HepG2 (cell line): Measurements from ENCODE around the gene SH3PXD2A. TPM values are rescaled to one million over a fixed set of nuclear protein-coding genes. Genes with fewer than 3 reads are reported as not detected.

ENCODE experiments used
- ATAC-seq: fragments of 200-7000 bp; cut with Tn5 transposase; 3 replicates; pipeline ENCODE4 v1.9.1; 2020; ENCODE audit warnings: mild to moderate bottlenecking, moderate library complexity
- BruUV-seq: library from RNA; stranded (reverse); fragments of 400-500 nt; replicated peaks from 2 replicates; lab custom pipeline; 2021; lab: Mats Ljungman, UMichigan
- CTCF ChIA-PET: fragments of 300-600 bp; formaldehyde crosslinking; extraction: SDS; loops from one replicate; lab custom pipeline; 2021; ENCODE audit warnings: low total read pairs, inconsistent platforms, low intra/inter-chr PET ratio; lab: Yijun Ruan, JAX
- POLR2A ChIA-PET: fragments of 350-600 bp; sonication (Branson Sonifier 250); formaldehyde crosslinking; loops from one replicate; lab custom pipeline; 2020; ENCODE audit warnings: antibody characterized with exemption, inconsistent platforms; lab: Yijun Ruan, JAX
- DNase-seq: peaks from one replicate; pipeline ENCODE4 v3.0.0-alpha.2; 2015; ENCODE audit warnings: low spot score
- FAIRE-seq: peaks from 3 replicates; lab custom pipeline; 2011; peaks lifted over from hg19 to GRCh38; lab: Jason Lieb, UNC
- H2AFZ ChIP-seq: one replicate; pipeline ENCODE4 v1.6.1; 2011; ENCODE audit warnings: low read length, inconsistent platforms
- H3K27ac ChIP-seq: fragments of 300-600 bp; 3 replicates; pipeline ENCODE4 v1.8.0; 2011; ENCODE audit warnings: mixed run types, mild to moderate bottlenecking, mixed read lengths, low read length, inconsistent platforms; ENCODE audit not compliant: insufficient read depth; ENCODE audit errors: extremely low read length
- H3K27me3 ChIP-seq, 2 experiments: fragments of 200-600 bp in 1 of 2; 2 replicates in 1 of 2; 3 replicates in 1 of 2; pipeline versions ENCODE4 v1.6.0 to v1.8.0; 2011; ENCODE audit warnings: low read length in 2 of 2, mild to moderate bottlenecking in 2 of 2, moderate library complexity in 2 of 2, inconsistent platforms in 1 of 2; ENCODE audit not compliant: insufficient read depth in 2 of 2, control insufficient read depth in 1 of 2
- H3K36me3 ChIP-seq, 2 experiments: fragments of 200-600 bp in 1 of 2; replicated peaks in 1 of 2; 2 replicates in 1 of 2; 3 replicates in 1 of 2; pipeline versions ENCODE4 v1.5.1 to v1.8.0; 2011; ENCODE audit warnings: low read length in 2 of 2, inconsistent platforms in 1 of 2; ENCODE audit not compliant: insufficient read depth in 2 of 2, control insufficient read depth in 1 of 2
- H3K4me1 ChIP-seq: 2 replicates; pipeline ENCODE4 v1.5.1; 2012; ENCODE audit warnings: low read length, inconsistent platforms; ENCODE audit not compliant: insufficient read depth
- H3K4me2 ChIP-seq: 2 replicates; pipeline ENCODE4 v1.6.0; 2011; ENCODE audit warnings: low read depth, low read length, inconsistent platforms
- H3K4me3 ChIP-seq, 3 experiments: fragments of 200-600 bp in 1 of 3; sonication (generic), shearing (Covaris generic) in 1 of 3; replicated peaks in 1 of 3; 2 replicates each; pipeline ENCODE4 v1.5.1; 2011 to 2016; ENCODE audit warnings: low read length in 3 of 3, inconsistent platforms in 2 of 3, low read depth in 2 of 3, mild to moderate bottlenecking in 2 of 3, control low read depth in 1 of 3, mixed read lengths in 1 of 3; ENCODE audit not compliant: insufficient read depth in 1 of 3
- H3K79me2 ChIP-seq: one replicate; pipeline ENCODE4 v1.6.1; 2011; ENCODE audit warnings: low read length, inconsistent platforms; ENCODE audit not compliant: insufficient read depth
- H3K9ac ChIP-seq: 2 replicates; pipeline ENCODE4 v1.6.0; 2011; ENCODE audit warnings: mild to moderate bottlenecking, low read depth, low read length, inconsistent platforms; ENCODE audit not compliant: insufficient read depth
- H3K9me3 ChIP-seq: 2 replicates; pipeline ENCODE4 v1.5.1; 2012; ENCODE audit warnings: mild to moderate bottlenecking, low read length
- H4K20me1 ChIP-seq: 2 replicates; pipeline ENCODE4 v1.6.0; 2011; ENCODE audit warnings: inconsistent platforms, mild to moderate bottlenecking, low read length, moderate library complexity; ENCODE audit not compliant: insufficient read depth
- CC2D1A ChIP-seq: sonication (generic); formaldehyde crosslinking; IDR thresholded peaks from 2 replicates; pipeline ENCODE4 v1.8.1; 2023; ENCODE audit warnings: mild to moderate bottlenecking, missing genetic modification reagents
- DNMT1 ChIP-seq: sonication (generic); formaldehyde crosslinking; IDR thresholded peaks from 2 replicates; pipeline ENCODE4 v1.5.1; 2020; ENCODE audit warnings: mild to moderate bottlenecking, missing genetic modification reagents
- FOXO4 ChIP-seq: sonication (generic); formaldehyde crosslinking; conservative IDR thresholded peaks from 2 replicates; pipeline ENCODE4 v1.8.1; 2023; ENCODE audit warnings: missing genetic modification reagents
- NFYB ChIP-seq: sonication (generic); formaldehyde crosslinking; IDR thresholded peaks from 2 replicates; pipeline ENCODE4 v1.4.0; 2020; ENCODE audit warnings: missing genetic modification reagents
- NFYC ChIP-seq: IDR thresholded peaks from 2 replicates; pipeline ENCODE4 v1.6.1; 2016; ENCODE audit warnings: missing genetic modification reagents, missing compliant biosample characterization
- RBM22 ChIP-seq: fragments of 200-400 bp; formaldehyde crosslinking; optimal IDR thresholded peaks from 2 replicates; pipeline ENCODE3; 2017; ENCODE audit warnings: mild to moderate bottlenecking, low read length, moderate library complexity
- RFX1 ChIP-seq: fragments of 450-650 bp; IDR thresholded peaks from 2 replicates; pipeline ENCODE4 v1.6.1; 2017
- RFX5 ChIP-seq: IDR thresholded peaks from 2 replicates; pipeline ENCODE4 v1.6.1; 2011; ENCODE audit warnings: low read depth, low read length, improper control_type of control experiment
- RFXAP ChIP-seq: sonication (generic); formaldehyde crosslinking; IDR thresholded peaks from 2 replicates; pipeline ENCODE4 v1.4.0; 2020; ENCODE audit warnings: missing genetic modification reagents, borderline replicate concordance
- TCF7 ChIP-seq: sonication (generic); IDR thresholded peaks from 2 replicates; pipeline ENCODE4 v1.6.1; 2016; ENCODE audit warnings: antibody characterized with exemption, low read depth
- WGBS: methylation state at CpG from one replicate; pipeline ENCODE4 v1.1.6; 2017; ENCODE audit warnings: low lambda C conversion rate; 5-methylcytosine and 5-hydroxymethylcytosine counted together
- in situ Hi-C: cut with HindIII; loops from 2 replicates; pipeline ENCODE4 v1.10.0; 2017; ENCODE audit warnings: low pct_unique_long_range_greater_than_20kb; ENCODE audit not compliant: extremely low pct_ligation_motif_present
- intact Hi-C: fragments of 100-400 bp; cut with micrococcal nuclease; formaldehyde crosslinking; loops from one replicate; pipeline ENCODE4 v1.10.0; 2022; ENCODE audit not compliant: unreplicated experiment
- polyA plus RNA-seq, 8 experiments: library from polyadenylated mRNA; depleted of rRNA in 3 of 8; stranded (reverse) in 7 of 8; unstranded in 1 of 8; fragments of >200 nt; fragmentation: Illumina TruSeq in 4 of 8; extraction: Trizol in 4 of 8; gene quantifications; 2 replicates each; pipeline versions ENCODE4 v1.2.1 to v1.2.3, GENCODE V29; 2011 to 2016; ENCODE audit warnings: low read depth in 4 of 8, missing spikeins in 1 of 8, mixed read lengths in 1 of 8; ENCODE audit not compliant: insufficient read depth in 1 of 8
- total RNA-seq, 5 experiments: library from RNA; depleted of rRNA; stranded (reverse); fragments of >200 nt; fragmentation: Illumina TruSeq; extraction: Trizol; gene quantifications; 2 replicates each; pipeline ENCODE4 v1.2.3, GENCODE V29; 2016; ENCODE audit warnings: low read depth in 1 of 5

The SH3PXD2A gene
- total and polyA plus RNA-seq, 2 of the 13 experiments (the other 11 are each of a cell fraction or from before 2014, with no cell fraction given): 11.1 to 11.3 TPM

DNA sequence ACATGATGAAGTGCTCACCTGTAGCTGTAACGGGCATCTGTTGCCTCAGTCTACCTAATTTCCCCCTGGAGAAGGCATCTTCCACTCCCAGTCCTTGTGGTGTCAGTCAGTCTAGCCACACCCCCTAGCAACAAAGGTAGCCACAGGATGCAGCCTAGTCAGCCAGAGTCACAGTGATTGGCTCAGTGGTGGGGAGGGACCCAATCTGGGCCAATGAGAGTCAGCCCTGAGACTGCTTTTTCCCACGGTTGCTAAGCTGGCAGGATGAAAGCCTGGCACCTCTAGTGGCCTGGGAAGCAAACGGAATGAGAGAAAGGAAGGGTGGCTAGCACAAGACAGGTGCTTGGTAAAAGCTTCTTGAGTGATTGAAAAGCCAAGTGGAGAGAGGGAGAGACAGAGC lies 118.6 kb downstream of the SH3PXD2A start:
- Histone ChIP-seq H3K4me2 (no peak overlapping the region), H4K20me1 (no peaks in the 10 kb centered on the region), H3K36me3 (peaks cover 34 to 63% of the 10 kb centered on the region in 2 experiments), H3K27me3 (no peaks in the 10 kb centered on the region), H3K9me3 (no peaks in the 10 kb centered on the region)
- in situ Hi-C loops (no loop called here), intact Hi-C loops (no loop called here)
- CTCF ChIA-PET: no interaction called here
- peak; percentile 65 for ATAC-seq
- TF ChIP-seq DNMT1 (CRISPR knock-in tag) (no peak), NFYB (CRISPR knock-in tag) (peak; percentile 65), RBM22 (peak; percentile 58), FOXO4 (CRISPR knock-in tag) (0 out of 2 replicates have a peak, but pooled peaks have one; percentile 32), RFXAP (CRISPR knock-in tag) (peak; percentile 90), RFX1 (peak; percentile 31; the same call in 1 of the 2 replicates), RFX5 (peak; percentile 86), TCF7 (no peak), CC2D1A (no peak), NFYC (CRISPR knock-in tag) (peak; percentile 68)
- TF ChIP-seq, all 625 proteins: peak for 7
- Histone ChIP-seq H3K4me3 (no peak overlapping the region), H2AFZ (no peak overlapping the region), H3K79me2 (no peaks in the 10 kb centered on the region), H3K27ac (no peak overlapping the region), H3K4me1 (no peaks in the 10 kb centered on the region), H3K9ac (no peak overlapping the region)
- 91% methylated on average over 3 of the region's 3 CpGs for WGBS
- POLR2A ChIA-PET: no interaction called here
- BruUV-seq: no TSS peak
- DNase-seq (peak; percentile 34), FAIRE-seq (no peak)
